ENCODE measurements around the gene LRP5.

Gene LRP5

GRCh38 chr11:68467201-68467834 lies 154.9 kb downstream of the LRP5 start:
- no peak for DNase-seq
- no peak for TF ChIP-seq CTCF (IDR thresholded peaks at IDR 0.05)
- Mint-ChIP-seq H3K4me1 (peaks cover 70% of the 10 kb centered on the region), H3K4me3 (no peak overlapping the region), H3K27me3 (ENCODE audit: low read depth, poor library complexity) (peaks cover 2% of the 10 kb centered on the region), H3K27ac (peak overlapping the region; percentile 85), H3K9me3 (peaks cover 27% of the 10 kb centered on the region), H3K36me3 (ENCODE audit: low read depth) (peaks cover 73% of the 10 kb centered on the region)

GRCh38 chr11:68468217-68468828 lies 155.9 kb downstream of the LRP5 start:
- Mint-ChIP-seq H3K4me3 (no peak overlapping the region), H3K27ac (no peak overlapping the region), H3K4me1 (peaks cover 61% of the 10 kb centered on the region), H3K9me3 (peaks cover 37% of the 10 kb centered on the region), H3K27me3 (ENCODE audit: low read depth, poor library complexity) (peaks cover 2% of the 10 kb centered on the region), H3K36me3 (ENCODE audit: low read depth) (peaks cover 80% of the 10 kb centered on the region)
- TF ChIP-seq CTCF (IDR thresholded peaks at IDR 0.05): no peak
- DNase-seq: no peak

- H3K27ac Mint-ChIP-seq: no peak overlapping the region
- no peak for DNase-seq
- peaks cover 55% of the 10 kb centered on the region for H3K4me1 Mint-ChIP-seq
- H3K9me3 Mint-ChIP-seq: peaks cover 45% of the 10 kb centered on the region
- no peak for TF ChIP-seq CTCF (IDR thresholded peaks at IDR 0.05)
- peaks cover 5% of the 10 kb centered on the region for H3K27me3 Mint-ChIP-seq (ENCODE audit: low read depth, poor library complexity)
- peaks cover 88% of the 10 kb centered on the region for H3K36me3 Mint-ChIP-seq (ENCODE audit: low read depth)
- no peak overlapping the region for H3K4me3 Mint-ChIP-seq
Measured at GRCh38 chr11:68469122-68469521, 156.7 kb downstream of the LRP5 start.

GRCh38 chr11:68469642-68470041 lies 157.3 kb downstream of the LRP5 start:
- no peak overlapping the region for H3K4me3 Mint-ChIP-seq
- peaks cover 51% of the 10 kb centered on the region for H3K4me1 Mint-ChIP-seq
- DNase-seq: no peak
- H3K27ac Mint-ChIP-seq: no peak overlapping the region
- peaks cover 88% of the 10 kb centered on the region for H3K36me3 Mint-ChIP-seq (ENCODE audit: low read depth)
- TF ChIP-seq CTCF (IDR thresholded peaks at IDR 0.05): no peak
- H3K27me3 Mint-ChIP-seq (ENCODE audit: low read depth, poor library complexity): peaks cover 5% of the 10 kb centered on the region
- H3K9me3 Mint-ChIP-seq: peaks cover 50% of the 10 kb centered on the region

- Mint-ChIP-seq H3K9me3 (peaks cover 57% of the 10 kb centered on the region), H3K4me3 (no peak overlapping the region), H3K36me3 (ENCODE audit: low read depth) (peaks cover 91% of the 10 kb centered on the region), H3K27ac (peak overlapping the region; percentile 47), H3K27me3 (ENCODE audit: low read depth, poor library complexity) (peaks cover 5% of the 10 kb centered on the region), H3K4me1 (peaks cover 46% of the 10 kb centered on the region)
- no peak for TF ChIP-seq CTCF (IDR thresholded peaks at IDR 0.05)
- DNase-seq: no peak
Measured at GRCh38 chr11:68470304-68470811, 158.0 kb downstream of the LRP5 start.

Measured in nephron progenitor cell (in vitro differentiated cells).